ES-I3 (cell line): Measurements from ENCODE around the gene ATP6V0A1.
A peak's percentile ranks its signal among the peaks of the same experiment; 100 is the strongest.
"Not testable (repeated sequence)": the region's sequence is repeated elsewhere in the genome, so short reads cannot be mapped to it uniquely, and the experiment has no call there.

Experiments
- H3K36me3 ChIP-seq: 2 replicates; pipeline ENCODE4 v1.6.1; 2013; ENCODE audit warnings: mild to moderate bottlenecking, low read length, control low read depth, moderate library complexity; ENCODE audit not compliant: insufficient read depth
- H3K4me1 ChIP-seq: 2 replicates; pipeline ENCODE4 v1.6.1; 2013; ENCODE audit warnings: mild to moderate bottlenecking, control low read depth, low read length; ENCODE audit not compliant: insufficient read depth
- H3K9ac ChIP-seq: 2 replicates; pipeline ENCODE4 v1.6.1; 2013; ENCODE audit warnings: low read depth, mild to moderate bottlenecking, low read length, moderate library complexity
- H3K9me3 ChIP-seq: 2 replicates; pipeline ENCODE4 v1.6.1; 2013; ENCODE audit warnings: mild to moderate bottlenecking, low read length, moderate library complexity; ENCODE audit not compliant: control insufficient read depth, insufficient read depth

Gene ATP6V0A1

GRCh38 chr17:42554250-42555121, 95.8 kb downstream of the ATP6V0A1 start:
- Histone ChIP-seq H3K4me1 (no peaks in the 10 kb centered on the region; the same call in 1 of the 2 replicates), H3K9ac (peak overlapping the region; percentile 87), H3K36me3 (no peaks in the 10 kb centered on the region), H3K9me3 (no peaks in the 10 kb centered on the region)

GRCh38 chr17:42555122-42555622, 96.5 kb downstream of the ATP6V0A1 start:
- peak overlapping the region; percentile 87 for H3K9ac ChIP-seq
- no peaks in the 10 kb centered on the region for H3K9me3 ChIP-seq
- no peaks in the 10 kb centered on the region; the same call in 1 of the 2 replicates for H3K4me1 ChIP-seq

GRCh38 chr17:42555961-42556617, 97.4 kb downstream of the ATP6V0A1 start:
- not testable (repeated sequence) for H3K4me1 ChIP-seq, H3K36me3 ChIP-seq, H3K9me3 ChIP-seq, H3K9ac ChIP-seq

More at GRCh38 chr17:42555122-42555622, 96.5 kb downstream of the ATP6V0A1 start:
- H3K36me3 ChIP-seq = no peaks in the 10 kb centered on the region

- Histone ChIP-seq H3K36me3 (no peaks in the 10 kb centered on the region), H3K9ac (no peak overlapping the region), H3K9me3 (no peaks in the 10 kb centered on the region)
Observed at GRCh38 chr17:42559075-42559474, 100.4 kb downstream of the ATP6V0A1 start.

GRCh38 chr17:42560246-42560645, 101.6 kb downstream of the ATP6V0A1 start:
- no peak overlapping the region for H3K9ac ChIP-seq
- H3K36me3 ChIP-seq = no peaks in the 10 kb centered on the region
- H3K9me3 ChIP-seq = no peaks in the 10 kb centered on the region
- peaks cover 7% of the 10 kb centered on the region; the same call in 1 of the 2 replicates for H3K4me1 ChIP-seq

More at GRCh38 chr17:42559075-42559474, 100.4 kb downstream of the ATP6V0A1 start:
- peaks cover 7% of the 10 kb centered on the region; the same call in 1 of the 2 replicates for H3K4me1 ChIP-seq

GRCh38 chr17:42561897-42562387, 103.3 kb downstream of the ATP6V0A1 start, which contains the start of gene COASY:
TSS of gene COASY (plus strand) at chr17:42562148. CDS start at chr17:42562623, 475 bp downstream.
- Histone ChIP-seq H3K9me3 (no peaks in the 10 kb centered on the region), H3K4me1 (peaks cover 7% of the 10 kb centered on the region; the same call in 1 of the 2 replicates), H3K9ac (peak within 1 kb of the TSS; percentile 87), H3K36me3 (no peaks in the 10 kb centered on the region)

- Histone ChIP-seq H3K36me3 (no peaks in the 10 kb centered on the region), H3K4me1 (peaks cover 7% of the 10 kb centered on the region; the same call in 1 of the 2 replicates), H3K9me3 (no peaks in the 10 kb centered on the region), H3K9ac (peak overlapping the region; percentile 87)
Observed at GRCh38 chr17:42562388-42563142, 103.9 kb downstream of the ATP6V0A1 start.

GRCh38 chr17:42563143-42563509, 104.4 kb downstream of the ATP6V0A1 start:
- H3K9ac ChIP-seq = peak overlapping the region; percentile 87; the same call in 1 of the 2 replicates
- H3K4me1 ChIP-seq = peaks cover 7% of the 10 kb centered on the region; the same call in 1 of the 2 replicates
- no peaks in the 10 kb centered on the region for H3K9me3 ChIP-seq
- no peaks in the 10 kb centered on the region for H3K36me3 ChIP-seq

- Histone ChIP-seq H3K9me3 (no peaks in the 10 kb centered on the region), H3K36me3 (no peaks in the 10 kb centered on the region), H3K4me1 (peaks cover 7% of the 10 kb centered on the region; the same call in 1 of the 2 replicates), H3K9ac (0 out of 2 replicates have a peak overlapping the region, but pooled peaks have one; percentile 87)
Observed at GRCh38 chr17:42563543-42563942, 104.9 kb downstream of the ATP6V0A1 start.

- Histone ChIP-seq H3K9ac (no peak overlapping the region), H3K36me3 (no peaks in the 10 kb centered on the region), H3K4me1 (peaks cover 7% of the 10 kb centered on the region; the same call in 1 of the 2 replicates), H3K9me3 (no peaks in the 10 kb centered on the region)
Observed at GRCh38 chr17:42563950-42564349, 105.3 kb downstream of the ATP6V0A1 start.

- Histone ChIP-seq H3K4me1 (peaks cover 7% of the 10 kb centered on the region; the same call in 1 of the 2 replicates), H3K9me3 (no peaks in the 10 kb centered on the region), H3K9ac (no peak overlapping the region), H3K36me3 (no peaks in the 10 kb centered on the region)
Observed at GRCh38 chr17:42564815-42565522, 106.3 kb downstream of the ATP6V0A1 start.

GRCh38 chr17:42565523-42566214, 107.0 kb downstream of the ATP6V0A1 start:
- Histone ChIP-seq H3K9ac (no peak overlapping the region), H3K9me3 (no peaks in the 10 kb centered on the region), H3K4me1 (peaks cover 7% of the 10 kb centered on the region; the same call in 1 of the 2 replicates), H3K36me3 (no peaks in the 10 kb centered on the region)
